Ascending aorta (tissue), 2 donors: ENCODE data around the gene RAD51B. TPM values are rescaled to one million over a fixed set of nuclear protein-coding genes. Genes with fewer than 3 reads are reported as not detected.
A peak's percentile ranks its signal among the peaks of the same experiment; 100 is the strongest.

ENCODE experiments used
- DNase-seq, 2 donors: peaks; one replicate each; pipeline ENCODE4 v3.0.0-alpha.2; 2019; ENCODE audit warnings: low spot score in 2 of 2
- H3K27ac ChIP-seq, 2 donors: fragments of 200-600 bp; sonication (generic); one replicate each; pipeline ENCODE4 v1.5.1; 2016 to 2017; ENCODE audit warnings: mild to moderate bottlenecking in 1 of 2
- H3K27me3 ChIP-seq: fragments of 200-600 bp; sonication (generic); one replicate; pipeline ENCODE4 v1.5.1; 2017
- H3K36me3 ChIP-seq, 2 donors: fragments of 200-600 bp; sonication (generic); one replicate each; pipeline ENCODE4 v1.5.1; 2016
- H3K4me1 ChIP-seq, 2 donors: fragments of 200-600 bp; sonication (generic); one replicate each; pipeline ENCODE4 v1.5.1; 2016 to 2017; ENCODE audit warnings: mild to moderate bottlenecking in 1 of 2
- H3K4me3 ChIP-seq, 2 donors: fragments of 200-600 bp; sonication (generic); one replicate each; pipeline ENCODE4 v1.5.1; 2016 to 2017; ENCODE audit warnings: mild to moderate bottlenecking in 1 of 2
- H3K9me3 ChIP-seq, 2 donors: fragments of 200-600 bp; sonication (generic); one replicate each; pipeline ENCODE4 v1.5.1; 2016
- intact Hi-C: fragments of 100-400 bp; cut with DNase I; formaldehyde crosslinking; loops from one replicate; pipeline ENCODE4 v1.15.1; 2023
- total RNA-seq: library from RNA; depleted of rRNA; stranded (reverse); fragments of >200 nt; gene quantifications from one replicate; pipeline ENCODE4 v1.1.0, GENCODE V29; 2016
- TF ChIP-seq, protein P1 (sequence below), 3 experiments: fragments of 200-600 bp in 2 of 3; fragments of 450-650 bp in 1 of 3; sonication (generic) in 2 of 3; IDR thresholded peaks; one replicate each; pipeline ENCODE4 v1.5.1; 2016 to 2019; ENCODE audit warnings: antibody characterized with exemption in 3 of 3, mild to moderate bottlenecking in 1 of 3, moderate library complexity in 1 of 3

Gene RAD51B
- total RNA-seq, 1 donor from 2014 or later: not detected

DNA sequence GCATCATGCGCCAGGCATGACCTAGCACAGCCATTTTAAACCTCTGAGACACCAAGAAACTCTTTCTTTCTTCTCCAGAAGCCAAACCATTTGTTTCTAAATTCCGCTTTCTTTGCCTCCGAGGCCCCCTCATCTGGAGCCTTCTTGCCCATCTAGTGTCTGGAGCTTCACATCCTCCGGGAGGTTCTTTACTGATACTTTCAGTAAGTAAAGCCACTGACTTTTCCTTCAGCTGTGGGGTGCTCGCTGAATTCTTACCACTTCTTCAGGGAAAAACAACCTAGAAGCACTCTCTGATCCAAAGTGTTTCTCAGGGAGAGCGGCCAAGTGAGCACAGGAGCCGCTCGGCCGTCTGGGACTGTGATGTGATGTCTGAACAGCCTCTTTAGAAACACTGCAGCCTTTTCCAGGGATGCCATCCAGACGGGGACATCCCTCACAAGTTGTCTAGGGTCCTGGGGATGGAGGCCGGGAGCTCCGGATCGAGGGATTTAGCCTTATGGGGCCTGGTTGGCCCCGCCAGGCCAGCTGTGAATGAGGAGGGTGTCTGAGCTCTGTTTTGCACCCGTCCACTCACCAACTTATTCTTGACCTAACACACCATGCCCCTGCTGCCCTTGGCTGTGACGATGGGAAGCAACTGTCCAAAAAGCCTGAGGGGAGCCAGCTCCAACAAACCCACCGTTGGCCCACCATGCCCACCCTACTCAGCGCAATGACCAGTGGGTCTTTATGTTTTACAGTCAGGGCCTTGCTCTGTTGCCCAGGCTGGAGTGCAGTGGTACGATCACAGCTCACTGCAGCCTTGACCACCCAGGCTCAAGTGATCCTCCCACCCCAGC is 812.7 kb downstream of the RAD51B start:
- H3K9me3 ChIP-seq: no peaks in the 10 kb centered on the region
- TF ChIP-seq, protein P1, sequence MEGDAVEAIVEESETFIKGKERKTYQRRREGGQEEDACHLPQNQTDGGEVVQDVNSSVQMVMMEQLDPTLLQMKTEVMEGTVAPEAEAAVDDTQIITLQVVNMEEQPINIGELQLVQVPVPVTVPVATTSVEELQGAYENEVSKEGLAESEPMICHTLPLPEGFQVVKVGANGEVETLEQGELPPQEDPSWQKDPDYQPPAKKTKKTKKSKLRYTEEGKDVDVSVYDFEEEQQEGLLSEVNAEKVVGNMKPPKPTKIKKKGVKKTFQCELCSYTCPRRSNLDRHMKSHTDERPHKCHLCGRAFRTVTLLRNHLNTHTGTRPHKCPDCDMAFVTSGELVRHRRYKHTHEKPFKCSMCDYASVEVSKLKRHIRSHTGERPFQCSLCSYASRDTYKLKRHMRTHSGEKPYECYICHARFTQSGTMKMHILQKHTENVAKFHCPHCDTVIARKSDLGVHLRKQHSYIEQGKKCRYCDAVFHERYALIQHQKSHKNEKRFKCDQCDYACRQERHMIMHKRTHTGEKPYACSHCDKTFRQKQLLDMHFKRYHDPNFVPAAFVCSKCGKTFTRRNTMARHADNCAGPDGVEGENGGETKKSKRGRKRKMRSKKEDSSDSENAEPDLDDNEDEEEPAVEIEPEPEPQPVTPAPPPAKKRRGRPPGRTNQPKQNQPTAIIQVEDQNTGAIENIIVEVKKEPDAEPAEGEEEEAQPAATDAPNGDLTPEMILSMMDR (IDR thresholded peaks at IDR 0.05): no peak
- peak overlapping the region; percentile 53 to 56 for H3K27ac ChIP-seq
- H3K36me3 ChIP-seq: no peaks in the 10 kb centered on the region
- intact Hi-C loops: loop anchor here (5.0 kb wide), 2 partner anchors 40 to 155 kb away; no protein-coding TSS in a partner anchor
- no peaks in the 10 kb centered on the region for H3K27me3 ChIP-seq
- DNase-seq: no peak
- peaks cover 11 to 32% of the 10 kb centered on the region in 2 donors for H3K4me1 ChIP-seq
- H3K4me3 ChIP-seq: no peak overlapping the region

DNA sequence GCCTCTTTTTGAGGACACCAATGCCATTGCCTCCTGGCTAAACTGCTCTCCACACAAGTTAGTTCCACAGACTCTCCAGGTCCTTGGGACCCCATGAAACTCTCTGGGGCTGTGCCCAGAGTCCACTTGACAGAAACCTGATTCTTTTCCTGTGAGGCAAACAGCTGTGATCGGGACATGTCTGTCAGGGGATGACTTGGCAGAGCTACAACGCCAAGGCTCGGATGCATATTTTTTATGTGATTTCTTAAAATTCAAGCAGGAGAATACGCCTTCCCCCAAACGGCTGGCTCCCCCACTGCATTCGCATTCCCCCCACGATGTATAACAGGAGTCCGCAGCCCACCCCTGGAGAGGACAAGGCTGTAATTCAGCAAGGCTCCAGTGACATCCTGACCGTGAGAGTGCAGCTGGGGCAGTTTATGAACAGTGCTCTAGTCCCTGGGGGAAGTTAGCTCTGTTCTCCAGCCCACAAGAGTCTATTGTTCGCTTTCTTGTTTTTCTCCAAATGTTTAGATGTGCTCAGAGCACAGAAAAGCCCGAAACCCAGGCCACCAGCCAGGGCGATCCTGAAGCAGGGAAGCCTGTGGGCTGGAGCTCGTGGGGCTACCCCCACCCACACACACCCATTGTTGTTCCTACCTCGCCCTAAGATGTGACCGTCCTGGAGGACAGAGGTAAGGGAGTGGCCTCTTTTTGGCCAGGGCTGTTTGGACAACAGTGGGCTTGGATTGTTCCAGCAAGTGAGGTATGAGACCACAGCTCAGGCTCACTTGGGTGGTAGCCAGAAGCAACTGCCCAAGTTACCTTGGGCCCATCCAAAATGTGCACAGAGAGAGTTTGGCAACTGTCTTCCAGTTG is 813.8 kb downstream of the RAD51B start:
- no peaks in the 10 kb centered on the region for H3K9me3 ChIP-seq
- H3K27me3 ChIP-seq: no peaks in the 10 kb centered on the region
- no peak overlapping the region for H3K4me3 ChIP-seq
- no peak overlapping the region for H3K27ac ChIP-seq
- H3K36me3 ChIP-seq: no peaks in the 10 kb centered on the region
- TF ChIP-seq, protein P1 (IDR thresholded peaks at IDR 0.05): no peak
- no peak for DNase-seq
- peaks cover 11 to 37% of the 10 kb centered on the region in 2 donors for H3K4me1 ChIP-seq
- intact Hi-C loops: loop anchor here (5.0 kb wide), 2 partner anchors 39 to 154 kb away; no protein-coding TSS in a partner anchor

DNA sequence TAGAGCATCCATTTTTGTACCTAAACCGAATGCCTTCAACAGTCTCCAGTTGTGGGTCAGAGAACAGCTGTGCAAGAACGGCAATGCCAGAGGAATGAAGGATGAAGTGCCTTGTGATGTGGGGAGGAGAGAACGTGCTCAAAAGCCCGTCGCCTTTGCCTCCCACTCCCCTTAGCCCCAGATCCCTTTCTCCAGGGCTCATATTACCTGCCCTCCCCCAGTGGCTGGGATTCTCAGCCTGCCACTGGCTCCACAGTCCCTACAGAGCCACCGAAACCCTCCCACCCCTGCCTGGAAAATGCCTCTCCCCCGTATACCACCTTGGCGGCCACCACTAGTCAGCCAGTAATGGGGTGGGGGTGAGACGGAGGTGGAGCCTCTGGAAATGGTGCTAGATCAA is 814.8 kb downstream of the RAD51B start:
- intact Hi-C loops: loop anchor here (5.0 kb wide), 2 partner anchors 38 to 153 kb away; no protein-coding TSS in a partner anchor
- Histone ChIP-seq H3K4me1 (peaks cover 11 to 47% of the 10 kb centered on the region in 2 donors), H3K27ac (no peak overlapping the region), H3K27me3 (no peaks in the 10 kb centered on the region), H3K4me3 (no peak overlapping the region), H3K36me3 (no peaks in the 10 kb centered on the region), H3K9me3 (no peaks in the 10 kb centered on the region)
- no peak for DNase-seq
- TF ChIP-seq, protein P1 (IDR thresholded peaks at IDR 0.05): no peak

DNA sequence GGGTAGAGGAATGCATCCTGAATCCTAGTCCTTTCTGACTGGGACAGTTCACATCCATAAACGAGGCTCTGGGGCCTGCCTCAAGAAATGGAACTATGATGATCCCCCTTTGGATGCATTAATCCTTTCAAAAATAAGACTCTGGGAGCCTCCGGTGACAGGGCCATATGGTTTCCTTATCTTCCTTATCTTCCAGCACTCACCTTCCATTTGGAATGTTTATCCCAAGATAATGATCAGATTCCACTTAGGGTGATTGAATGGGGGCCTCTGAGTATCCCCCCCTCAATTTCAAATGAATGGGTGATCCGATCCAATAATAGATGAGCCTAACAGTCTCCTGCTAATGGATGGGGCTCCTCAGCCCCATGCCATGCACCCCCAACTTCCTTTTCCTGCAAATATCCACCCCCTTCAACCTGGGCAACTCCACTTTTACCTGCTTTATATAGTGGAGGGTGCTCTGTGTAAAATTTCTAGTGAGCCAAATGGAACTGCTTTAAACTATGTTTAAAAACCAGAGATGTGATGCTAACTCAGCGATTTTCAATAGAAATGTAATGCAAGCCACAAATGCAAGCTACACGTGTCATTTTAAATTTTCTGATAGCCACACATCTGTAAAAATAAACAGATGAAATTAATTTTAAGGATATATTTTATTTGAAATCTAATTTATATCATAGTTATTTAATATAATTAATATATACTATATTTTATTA is 815.5 kb downstream of the RAD51B start:
- Histone ChIP-seq H3K9me3 (no peaks in the 10 kb centered on the region), H3K4me3 (no peak overlapping the region), H3K36me3 (no peaks in the 10 kb centered on the region), H3K27me3 (no peaks in the 10 kb centered on the region), H3K27ac (no peak overlapping the region), H3K4me1 (peaks cover 14 to 50% of the 10 kb centered on the region in 2 donors)
- intact Hi-C loops: loop anchor here (5.0 kb wide), 2 partner anchors 37 to 152 kb away; no protein-coding TSS in a partner anchor
- no peak for DNase-seq
- TF ChIP-seq, protein P1 (IDR thresholded peaks at IDR 0.05): no peak

DNA sequence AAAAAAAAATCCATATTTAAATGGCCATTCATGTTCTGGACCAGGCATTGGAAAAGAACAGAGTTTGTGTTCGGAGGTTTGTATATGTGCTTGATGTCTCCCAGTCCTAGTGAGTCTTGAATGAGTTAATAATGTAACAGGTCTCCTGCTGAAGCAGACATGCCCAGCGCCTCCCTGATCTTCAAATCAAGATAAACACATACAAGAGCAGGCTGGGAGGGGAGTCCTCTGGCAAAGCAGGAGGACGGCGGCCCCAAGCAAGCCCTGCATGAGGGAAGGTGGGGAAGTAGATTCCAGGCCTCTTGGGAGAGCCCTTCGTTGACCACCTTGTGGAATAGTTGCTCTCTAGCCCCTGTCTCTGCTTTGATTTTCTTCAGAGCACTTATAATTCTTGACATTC is 817.0 kb downstream of the RAD51B start:
- Histone ChIP-seq H3K4me1 (peaks cover 10 to 39% of the 10 kb centered on the region in 2 donors), H3K27ac (no peak overlapping the region), H3K9me3 (peaks cover 0 to 13% of the 10 kb centered on the region in 2 donors), H3K27me3 (no peaks in the 10 kb centered on the region), H3K36me3 (no peaks in the 10 kb centered on the region), H3K4me3 (no peak overlapping the region)
- TF ChIP-seq, protein P1 (IDR thresholded peaks at IDR 0.05): no peak
- intact Hi-C loops: no loop called here
- DNase-seq: no peak
